Prostate gland (tissue), 2 donors: ENCODE measurements around the gene KCNK7.

Experiments
- CTCF ChIP-seq, 4 experiments: fragments of 200-600 bp in 2 of 4; fragments of 450-650 bp in 2 of 4; sonication (generic) in 2 of 4; IDR thresholded peaks; 1 replicate in 3 of 4; 2 replicates in 1 of 4; pipeline ENCODE4 v1.5.1; 2016 to 2019; ENCODE audit warnings: antibody characterized with exemption in 4 of 4, mild to moderate bottlenecking in 2 of 4, moderate library complexity in 2 of 4
- POLR2A ChIP-seq: fragments of 450-650 bp; IDR thresholded peaks from one replicate; pipeline ENCODE4 v1.6.1; 2016; ENCODE audit warnings: antibody characterized with exemption, mild to moderate bottlenecking

- TF ChIP-seq POLR2A (no peak), CTCF (IDR thresholded peaks at IDR 0.05) (no peak)
Observed at GRCh38 chr11:65559951-65560537, 35.6 kb downstream of the KCNK7 start.
